COLO668 (cell line): ENCODE data around the gene SFMBT1.

Source experiments
- DNase-seq: peaks from one replicate; lab custom pipeline; 2025; ENCODE audit not compliant: unreplicated experiment; lab: John Stamatoyannopoulos, UW

SFMBT1 gene

DNA sequence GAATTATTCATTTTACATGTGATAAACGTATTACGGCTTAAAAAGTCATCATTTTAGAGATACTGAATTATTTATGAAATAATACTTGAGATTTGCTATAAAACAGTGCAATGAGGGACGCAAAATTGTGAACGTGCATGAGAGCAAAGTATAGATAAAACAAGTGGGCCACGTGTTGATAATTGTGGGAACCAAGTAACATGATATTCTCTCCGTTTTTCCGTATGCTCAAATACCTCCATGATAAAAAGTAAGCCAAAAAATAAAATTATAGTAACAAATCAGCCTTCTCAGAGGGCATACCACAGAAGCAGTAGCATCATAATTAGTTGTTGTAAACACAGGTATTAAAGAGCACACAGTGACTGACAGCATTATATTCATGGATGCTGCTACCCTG, 42.6 kb downstream of the SFMBT1 start:
- DNase-seq = no peak

DNA sequence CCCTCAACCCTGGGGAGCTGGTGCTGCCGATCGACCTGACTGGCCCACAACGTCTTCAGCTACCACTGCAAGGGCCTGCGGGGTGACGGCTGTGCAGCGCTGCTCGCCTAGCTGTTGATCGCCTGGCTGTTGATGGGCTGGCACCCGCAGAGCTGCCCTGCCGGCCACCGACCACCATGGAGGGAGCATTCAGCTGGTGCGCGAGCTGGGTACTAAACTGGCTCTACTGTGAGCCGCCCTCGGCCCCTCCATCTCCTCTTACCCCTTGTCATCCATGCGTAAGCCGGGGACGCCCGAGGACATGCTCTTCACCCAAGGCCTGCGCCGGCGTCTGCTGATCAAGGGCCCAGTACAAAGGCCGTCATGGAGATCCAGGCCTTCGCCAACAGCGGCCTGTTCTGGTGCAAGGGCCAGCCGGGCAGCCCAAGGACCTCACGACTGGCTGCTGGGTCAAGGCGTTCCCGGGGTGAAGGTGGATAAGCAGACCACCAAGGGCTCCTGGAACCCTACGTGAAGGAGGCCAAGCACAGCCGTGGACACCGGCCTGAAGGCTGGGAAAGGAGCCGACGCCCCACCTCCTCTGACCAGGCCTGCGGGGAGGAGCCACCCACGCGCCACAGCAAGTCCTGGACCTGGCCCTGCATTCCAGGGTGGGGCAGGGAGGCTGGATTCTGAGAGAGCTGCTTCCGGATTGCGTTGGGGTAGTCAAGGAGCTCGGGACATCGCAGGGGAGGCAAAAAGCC, 46.9 kb downstream of the SFMBT1 start:
- DNase-seq = no peak

DNA sequence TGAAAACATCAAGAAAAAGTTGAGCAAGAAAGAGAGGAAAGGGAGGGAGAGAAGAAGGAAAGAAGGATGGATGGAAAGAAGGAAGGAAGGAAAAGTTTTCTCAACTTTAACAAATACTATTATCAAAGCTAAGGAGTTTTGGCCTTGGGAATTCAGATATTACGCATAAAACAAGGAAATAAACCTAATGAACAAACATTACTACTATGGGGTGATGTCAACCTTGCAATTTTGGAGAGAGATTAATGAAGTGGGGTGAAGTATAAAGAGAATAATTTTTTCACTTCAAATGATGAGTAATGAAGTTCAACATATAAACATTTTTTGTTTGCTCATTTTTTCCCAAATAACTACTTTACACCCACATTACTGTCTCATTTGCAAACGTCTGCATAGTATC, 55.2 kb downstream of the SFMBT1 start:
- DNase-seq = no peak

DNA sequence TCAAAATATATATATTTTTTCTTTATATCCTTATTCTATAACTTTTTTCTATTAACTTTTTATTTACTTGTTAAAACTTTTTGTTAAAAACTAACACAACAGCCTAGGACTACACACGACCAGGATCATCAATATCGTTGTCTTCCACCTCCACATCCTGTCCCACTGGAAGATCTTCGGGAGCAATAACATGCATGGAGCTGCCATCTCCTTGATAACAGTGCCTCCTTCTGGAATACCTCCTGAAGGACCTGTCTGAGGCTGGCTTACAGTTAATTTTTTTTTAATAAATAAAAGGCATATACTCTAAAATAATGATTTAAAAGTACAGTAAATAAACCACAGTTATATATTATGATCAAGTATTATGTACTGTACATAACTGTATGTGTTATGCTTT, 58.9 kb downstream of the SFMBT1 start:
- no peak for DNase-seq

DNA sequence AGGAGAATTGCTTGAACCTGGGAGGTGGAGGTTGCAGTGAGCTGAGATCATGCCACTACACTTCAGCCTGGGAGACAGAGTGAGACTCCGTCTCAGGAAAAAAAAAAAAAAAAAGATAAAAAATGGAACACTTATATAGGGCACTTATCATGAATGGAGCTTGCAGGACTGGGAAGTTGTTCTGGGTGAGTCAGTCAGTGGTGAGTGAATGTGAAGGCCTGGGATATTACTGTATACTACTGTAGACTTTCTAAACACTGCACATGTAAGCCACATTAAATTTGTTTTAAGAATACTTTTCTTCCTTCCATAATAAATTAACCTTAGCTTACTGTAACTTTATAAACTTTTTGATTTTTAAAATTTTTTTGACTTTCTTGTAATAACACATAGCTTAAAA, 59.8 kb downstream of the SFMBT1 start:
- no peak for DNase-seq

DNA sequence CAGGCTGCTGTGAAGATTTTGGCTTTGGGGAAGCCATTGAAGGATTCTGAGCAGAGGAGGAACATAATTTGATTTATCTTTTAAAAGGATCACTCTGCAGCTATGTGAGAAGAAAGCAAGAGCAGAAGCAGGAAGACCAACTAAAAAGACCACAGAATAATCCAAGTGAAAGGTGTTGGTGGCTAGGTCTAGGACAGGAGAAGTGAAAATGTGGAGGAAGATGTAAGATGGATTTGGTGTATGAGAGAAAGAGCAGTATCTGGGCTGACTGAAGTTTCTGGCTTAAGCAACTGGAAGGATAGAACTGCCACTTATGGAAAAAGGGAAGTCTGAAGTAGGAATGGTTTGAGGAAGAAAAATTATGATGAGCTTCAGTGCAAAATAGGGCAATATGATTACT, 62.0 kb downstream of the SFMBT1 start:
- DNase-seq = no peak

DNA sequence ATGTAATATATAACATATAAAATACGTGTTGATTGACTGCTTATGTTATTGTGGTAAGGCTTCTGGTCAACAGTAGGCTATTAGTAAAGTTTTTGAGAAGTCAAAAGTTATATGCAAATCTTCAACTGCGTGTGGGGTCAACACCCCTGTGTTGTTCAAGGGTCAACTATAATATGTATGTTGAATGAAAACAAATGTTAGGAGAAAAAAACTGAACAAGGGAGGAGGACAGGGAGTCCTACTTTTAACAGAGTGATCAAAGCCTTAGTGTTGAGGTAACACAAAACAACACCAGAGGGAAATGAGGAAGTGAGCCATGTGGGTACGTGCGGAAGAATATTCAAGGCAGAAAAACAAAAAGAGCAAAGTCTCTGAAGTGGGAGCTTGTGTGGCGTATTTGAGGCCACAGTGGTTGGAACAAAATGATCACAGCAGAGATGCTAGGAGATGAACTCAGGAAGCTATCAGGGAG, 62.5 kb downstream of the SFMBT1 start:
- no peak for DNase-seq

DNA sequence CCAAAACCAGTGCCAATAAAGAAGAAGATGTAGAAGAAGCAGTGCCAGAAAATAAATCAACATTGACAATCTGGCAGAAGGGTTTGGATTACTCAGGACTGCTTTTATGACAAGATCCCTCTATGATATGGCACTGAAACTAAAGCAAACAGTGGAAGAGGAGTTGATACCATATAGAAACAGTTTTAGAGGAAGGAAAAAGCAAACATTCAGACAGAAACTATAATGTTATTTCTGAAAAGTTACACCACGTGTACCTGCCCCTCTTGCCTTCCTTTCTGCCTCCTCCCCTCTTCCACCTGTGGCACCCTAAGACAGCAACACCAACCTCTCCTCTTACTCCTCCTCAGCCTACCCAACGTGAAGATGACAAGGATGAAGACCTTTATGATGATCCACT, 63.0 kb downstream of the SFMBT1 start:
- no peak for DNase-seq

DNA sequence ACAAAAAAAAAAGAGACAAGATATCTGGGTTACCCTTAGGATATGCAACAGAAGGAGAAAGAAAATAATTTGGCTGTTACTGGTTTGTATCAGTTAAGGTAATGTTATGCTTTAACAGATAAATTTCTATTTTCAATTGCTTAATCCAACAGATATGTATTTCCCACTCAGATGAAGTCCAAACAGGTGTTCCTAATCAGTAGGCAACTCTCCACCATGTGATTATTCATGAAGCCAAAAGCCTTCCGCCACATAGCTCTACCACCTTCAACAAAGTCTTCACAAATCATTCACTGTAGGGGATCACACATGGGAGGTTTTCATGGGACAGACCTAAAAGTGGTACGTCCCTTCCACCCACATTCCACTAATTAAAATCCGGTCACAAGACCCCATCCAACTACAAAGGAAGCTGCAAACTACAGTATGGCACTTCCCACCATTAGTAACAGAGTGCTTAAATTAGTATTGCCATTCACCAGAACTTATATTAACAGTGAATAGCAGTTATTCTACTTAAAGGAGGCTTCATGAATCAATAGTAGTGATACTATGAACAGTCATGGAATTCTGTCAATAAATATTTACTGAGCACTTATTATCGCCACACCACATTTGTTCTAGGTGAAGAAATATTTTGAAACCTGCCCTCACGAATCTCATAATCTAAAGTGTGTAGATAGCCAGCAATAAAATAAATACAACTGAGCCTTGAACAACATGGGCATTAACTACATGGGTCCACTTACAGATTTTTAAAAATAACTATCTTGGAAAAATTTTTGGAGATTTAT, 66.5 kb downstream of the SFMBT1 start:
- no peak for DNase-seq

DNA sequence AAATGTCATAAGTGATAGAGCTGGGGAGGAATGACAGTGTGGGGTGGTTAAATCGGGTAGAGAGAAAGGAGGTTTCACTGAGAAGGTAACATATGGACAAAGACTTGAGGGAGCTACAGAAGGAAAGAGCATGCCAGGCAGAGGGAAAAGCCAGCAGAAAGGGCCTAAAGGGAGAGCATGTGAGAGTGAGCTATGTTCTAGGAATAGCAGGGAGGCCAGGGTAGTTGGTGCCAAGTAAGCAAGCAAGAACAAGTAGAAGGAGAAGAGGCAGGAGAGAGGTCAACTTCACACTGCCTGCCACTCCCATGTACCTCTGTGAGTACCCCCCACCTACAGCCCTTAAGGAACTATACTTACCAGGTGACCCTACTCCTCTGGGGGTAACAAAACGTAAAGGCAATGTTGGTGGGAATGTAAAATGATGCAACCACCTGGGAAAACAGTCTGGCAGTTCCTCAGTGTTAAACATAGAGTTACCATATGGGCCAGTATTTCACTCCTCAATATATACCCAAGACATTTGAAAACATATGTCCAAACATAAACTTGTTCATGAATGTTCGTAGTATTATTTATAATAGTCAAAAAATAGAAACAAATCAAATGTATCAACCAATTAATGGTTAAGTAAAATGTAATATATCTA, 67.6 kb downstream of the SFMBT1 start:
- DNase-seq = no peak

DNA sequence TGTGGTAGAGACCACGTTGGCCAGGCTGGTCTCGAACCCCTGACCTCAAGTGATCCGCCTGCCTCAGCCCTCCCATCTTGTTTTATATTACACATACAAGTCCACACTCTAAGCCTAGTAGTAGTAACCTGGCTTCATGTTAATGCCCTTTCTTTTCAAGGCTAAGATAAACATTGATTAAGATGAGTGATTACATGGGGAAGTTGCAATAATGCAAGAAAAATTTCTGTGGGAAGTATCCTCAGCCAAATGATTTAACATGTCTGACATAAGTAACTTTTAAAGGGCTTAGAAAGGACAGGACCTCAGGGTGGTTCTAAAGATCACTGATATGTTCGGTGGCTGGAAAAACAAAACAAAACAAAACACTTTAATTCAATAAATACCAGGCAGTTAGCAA, 72.1 kb downstream of the SFMBT1 start:
- no peak for DNase-seq

DNA sequence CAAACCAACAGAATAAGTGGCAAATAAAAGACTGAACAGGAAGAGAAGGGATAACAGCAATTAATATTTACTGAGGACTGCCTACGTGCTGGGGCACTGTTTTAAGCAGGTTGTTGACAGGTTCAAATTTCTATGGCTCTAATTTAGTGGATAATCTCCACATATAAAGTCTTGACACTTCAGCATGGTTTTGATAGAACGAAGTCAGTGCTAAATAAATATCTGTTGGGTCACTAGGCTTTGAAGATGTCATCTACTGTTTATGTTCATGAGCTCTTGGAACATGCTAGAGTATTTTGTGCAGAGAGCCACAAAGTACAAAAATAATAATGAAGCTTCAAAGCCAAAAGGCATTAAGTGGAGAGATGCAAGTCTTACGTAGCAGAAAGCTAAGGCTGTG, 74.0 kb downstream of the SFMBT1 start:
- no peak for DNase-seq

DNA sequence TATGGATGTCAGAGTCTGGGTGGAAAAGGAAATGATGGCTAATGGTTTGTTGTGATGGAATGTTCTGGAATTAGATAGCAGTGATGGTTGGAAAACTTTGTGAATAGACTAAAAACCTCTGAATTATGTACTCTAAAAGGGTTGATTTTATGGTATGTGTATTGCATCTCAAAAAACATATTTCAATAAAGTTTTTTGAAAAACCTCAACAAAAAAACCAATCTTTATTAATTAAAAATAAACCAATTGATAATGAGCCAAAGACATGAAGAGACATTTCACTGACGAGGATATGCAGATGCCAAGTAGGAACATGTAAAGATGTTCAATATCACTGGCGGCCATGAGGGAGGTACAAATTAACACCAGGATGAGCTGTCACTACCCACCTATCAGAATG, 78.5 kb downstream of the SFMBT1 start:
- DNase-seq = no peak

DNA sequence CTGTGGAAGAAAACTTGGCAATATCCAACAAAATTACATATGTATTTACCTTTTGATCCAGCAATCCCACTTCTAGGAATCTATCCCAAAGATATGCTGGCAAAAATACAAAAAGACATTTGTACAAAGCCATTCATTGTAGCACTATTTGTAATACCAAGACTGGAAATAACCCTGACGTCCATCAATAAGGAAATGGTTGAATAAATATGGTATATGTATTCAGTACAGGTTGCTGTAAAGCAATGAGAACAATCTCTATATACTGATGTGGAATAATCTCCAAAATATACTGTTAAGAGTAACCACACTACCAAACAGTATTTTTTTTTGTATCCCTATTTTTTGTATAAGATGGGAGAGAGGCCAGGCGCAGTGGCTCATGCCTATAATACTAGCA, 83.7 kb downstream of the SFMBT1 start:
- no peak for DNase-seq

DNA sequence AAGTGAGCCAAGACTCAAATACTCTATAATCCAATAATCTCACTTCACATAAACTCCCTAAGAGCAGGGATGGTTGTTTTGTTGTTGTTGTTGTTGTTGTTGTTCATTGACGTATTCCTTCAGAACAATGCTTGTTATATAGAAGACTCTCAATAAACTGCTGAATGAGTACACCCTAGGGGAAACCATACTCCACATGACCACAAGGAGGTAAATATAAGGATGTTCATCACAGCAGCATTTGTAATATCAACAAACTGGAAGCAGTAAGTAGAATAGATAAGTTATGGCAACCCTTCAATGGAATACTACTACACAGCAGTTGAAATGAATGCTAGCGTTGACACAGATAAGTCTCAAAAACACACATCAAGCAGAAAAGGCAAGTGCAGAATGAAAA, 86.1 kb downstream of the SFMBT1 start:
- no peak for DNase-seq

DNA sequence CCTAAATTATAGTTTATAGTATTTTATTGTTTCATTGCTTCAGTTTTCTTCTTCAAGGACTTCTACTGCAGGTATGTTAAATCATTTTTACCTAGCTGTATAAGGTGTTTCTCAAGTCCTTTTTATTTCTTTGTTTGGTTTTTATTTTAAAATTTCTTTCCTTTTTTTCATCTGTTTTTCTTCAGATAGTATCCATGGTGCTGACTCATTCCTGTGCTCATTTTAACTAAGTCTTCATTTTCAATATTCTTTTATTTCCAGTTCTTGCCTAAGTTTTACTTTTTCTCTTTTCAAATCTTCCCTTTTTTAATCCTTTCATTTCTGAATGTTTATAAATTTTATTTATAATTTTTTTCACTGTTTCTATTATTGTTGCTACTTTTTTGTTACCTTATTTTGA, 106.3 kb downstream of the SFMBT1 start:
- DNase-seq = no peak

DNA sequence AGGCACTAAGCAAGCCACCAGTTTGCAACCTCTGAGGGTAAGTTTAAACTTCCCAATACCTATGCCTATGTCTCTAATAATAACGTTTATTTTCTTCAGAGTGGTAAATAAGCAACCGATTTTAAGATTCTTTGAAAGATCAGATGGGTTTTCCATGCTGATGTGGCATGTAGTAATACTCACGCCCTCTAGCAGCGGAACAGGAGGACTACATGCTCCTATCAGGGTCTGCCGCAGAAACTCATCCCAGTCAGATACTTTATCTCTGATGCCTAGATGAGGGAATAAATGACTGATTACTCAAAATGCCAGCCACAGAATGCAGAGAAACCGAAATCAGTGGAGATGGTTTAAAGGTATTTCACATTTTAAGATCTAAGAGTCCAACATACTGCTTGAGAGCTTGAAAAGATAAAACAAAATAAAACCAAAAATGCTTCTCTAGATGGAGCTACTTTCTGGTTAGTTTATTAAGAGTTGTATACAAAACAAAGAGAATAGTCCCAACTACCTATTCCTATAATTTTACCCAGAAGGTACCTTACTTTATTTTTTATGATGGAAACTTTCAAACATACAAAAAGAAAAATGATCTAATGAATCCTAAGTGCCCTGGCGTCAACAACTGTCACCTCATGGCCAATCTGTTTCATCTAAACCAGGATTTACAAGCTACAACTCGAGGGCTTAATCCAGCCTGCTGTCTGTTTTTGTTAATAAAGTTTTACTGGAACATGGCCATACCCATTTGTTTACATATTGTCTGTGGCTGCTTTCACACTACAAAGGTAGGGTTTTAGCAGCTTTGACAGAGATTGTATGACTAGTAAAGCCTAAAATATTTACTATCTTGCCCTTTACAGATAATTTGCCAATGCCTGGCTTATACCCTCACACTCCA, 111.0 kb downstream of the SFMBT1 start:
- peak; percentile 8 for DNase-seq

DNA sequence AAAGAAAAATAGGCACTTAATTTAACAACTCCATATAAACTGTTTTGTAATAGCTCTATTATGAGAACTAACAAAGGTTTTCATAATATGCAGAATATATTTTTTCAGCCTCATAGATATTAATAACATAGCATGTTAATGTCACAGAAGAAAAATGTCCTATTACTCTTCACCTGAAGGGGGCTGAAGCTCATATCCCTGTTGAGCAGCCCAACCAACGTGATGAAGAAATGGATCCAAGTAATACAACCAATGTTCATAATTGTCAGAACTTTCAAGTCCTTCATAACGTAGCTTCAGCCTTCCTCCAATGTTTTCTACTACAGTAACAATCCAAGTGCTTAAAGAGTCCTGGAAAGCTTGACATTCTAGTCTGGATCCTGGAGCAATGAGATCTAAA, 114.0 kb downstream of the SFMBT1 start:
- DNase-seq = no peak

DNA sequence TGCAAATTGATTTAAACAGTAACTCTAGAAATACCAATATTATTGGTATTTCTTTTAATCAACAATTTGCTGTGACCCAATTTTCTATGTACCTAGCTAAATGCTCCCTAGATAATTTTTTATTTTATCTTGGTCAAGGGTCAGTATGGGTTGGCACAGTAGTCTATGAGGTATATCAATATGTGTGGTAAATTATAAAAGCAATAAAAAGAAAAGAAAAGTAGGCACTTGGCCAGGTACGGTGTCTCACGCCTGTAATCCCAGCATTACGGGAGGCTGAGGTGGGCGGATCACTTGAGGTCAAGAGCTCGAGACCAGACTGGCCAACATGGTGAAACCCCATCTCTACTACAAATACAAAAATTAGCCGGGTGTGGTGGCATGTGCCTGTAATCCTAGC, 114.5 kb downstream of the SFMBT1 start:
- no peak for DNase-seq

DNA sequence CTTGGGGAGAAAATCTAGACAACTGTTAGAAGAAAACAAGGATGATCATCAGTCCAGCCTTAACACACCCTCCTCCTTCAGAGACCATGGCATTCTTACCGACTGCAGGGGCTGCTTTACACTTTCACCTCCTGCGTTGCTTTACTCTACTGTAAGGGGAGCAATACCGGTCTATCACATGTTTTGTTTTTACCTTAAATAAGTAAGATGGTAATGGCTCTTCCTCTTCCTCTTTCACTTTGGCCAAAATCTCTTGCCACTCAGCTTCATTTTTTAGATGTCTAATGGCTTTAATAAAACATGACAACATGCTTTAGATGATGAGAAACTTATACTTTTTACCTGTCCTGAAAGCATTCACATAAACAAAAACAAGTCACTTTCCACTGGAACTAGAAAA, 115.1 kb downstream of the SFMBT1 start:
- DNase-seq = no peak

DNA sequence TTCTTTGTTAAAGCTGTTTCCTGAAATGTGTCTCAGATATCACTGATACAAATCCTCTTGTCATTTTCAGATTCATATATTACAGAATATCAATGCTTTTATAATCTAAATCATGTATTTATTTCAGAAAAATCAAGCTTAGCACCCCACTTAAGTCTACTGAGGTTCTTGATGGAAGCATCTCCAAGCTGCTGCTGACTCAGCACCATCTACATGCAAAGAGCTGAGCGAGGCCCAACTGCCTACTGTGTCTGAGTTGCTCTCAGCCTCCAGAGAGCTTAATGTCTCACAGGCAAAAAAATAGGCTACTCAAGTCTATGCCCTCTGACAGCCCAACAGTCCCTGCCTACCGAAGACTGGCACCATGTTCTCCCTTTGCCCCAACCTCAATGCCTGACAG, 119.3 kb downstream of the SFMBT1 start:
- no peak for DNase-seq
